GM21360 (cell line): ENCODE data around the gene KLRD1.
"Not testable (repeated sequence)": the region's sequence is repeated elsewhere in the genome, so short reads cannot be mapped to it uniquely, and the experiment has no call there.

Experiments
- ATAC-seq: cut with Tn5 transposase; IDR thresholded peaks from one replicate; pipeline ENCODE4 v1.9.1; 2021; ENCODE audit warnings: mild to moderate bottlenecking, moderate library complexity; ENCODE audit not compliant: unreplicated experiment

KLRD1 gene, protein sequence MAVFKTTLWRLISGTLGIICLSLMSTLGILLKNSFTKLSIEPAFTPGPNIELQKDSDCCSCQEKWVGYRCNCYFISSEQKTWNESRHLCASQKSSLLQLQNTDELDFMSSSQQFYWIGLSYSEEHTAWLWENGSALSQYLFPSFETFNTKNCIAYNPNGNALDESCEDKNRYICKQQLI

DNA sequence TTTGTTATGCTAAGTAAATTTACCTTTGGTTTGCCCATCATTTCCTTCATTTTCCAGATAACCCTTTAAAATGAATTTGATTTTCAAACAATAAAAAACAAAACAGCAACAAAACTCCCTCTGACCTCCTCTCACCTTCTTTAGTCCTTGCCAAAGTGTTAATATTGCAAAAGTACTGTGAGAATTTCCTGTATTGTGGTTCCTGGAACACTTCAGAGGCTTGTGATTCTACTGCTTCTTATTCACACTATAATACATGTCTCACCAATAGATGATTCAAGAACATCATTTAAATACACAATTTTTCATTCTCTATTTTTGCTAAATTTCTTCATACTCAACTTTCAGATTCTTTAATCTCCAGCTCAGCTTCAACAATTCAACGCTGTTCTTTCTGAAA is at the start of gene KLRD1:
Gene KLRD1, plus strand, starts transcription at position 241 of the 400 bp plus-strand sequence. CDS start 208 bp downstream, outside the sequence.
- ATAC-seq, result no peak

DNA sequence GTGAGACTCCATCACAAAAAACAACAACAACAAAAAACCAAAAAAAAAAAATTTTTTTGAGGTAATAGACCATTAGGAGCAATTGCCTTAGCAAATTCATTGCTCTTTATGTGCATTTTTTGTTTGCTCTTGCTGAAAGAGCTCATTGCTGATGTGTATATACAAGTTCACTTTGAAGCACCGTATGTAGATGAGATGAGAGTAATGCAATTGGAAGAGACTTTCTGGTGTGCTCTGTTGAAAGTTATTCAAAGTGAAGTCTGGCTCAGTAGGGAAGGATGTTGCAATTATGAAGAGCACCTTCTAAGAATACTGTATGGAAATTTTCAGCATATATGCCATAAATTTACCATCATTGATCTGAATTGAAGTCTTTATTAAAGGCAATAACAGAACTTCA is 46.7 kb upstream of the KLRD1 start:
- ATAC-seq, result no peak

DNA sequence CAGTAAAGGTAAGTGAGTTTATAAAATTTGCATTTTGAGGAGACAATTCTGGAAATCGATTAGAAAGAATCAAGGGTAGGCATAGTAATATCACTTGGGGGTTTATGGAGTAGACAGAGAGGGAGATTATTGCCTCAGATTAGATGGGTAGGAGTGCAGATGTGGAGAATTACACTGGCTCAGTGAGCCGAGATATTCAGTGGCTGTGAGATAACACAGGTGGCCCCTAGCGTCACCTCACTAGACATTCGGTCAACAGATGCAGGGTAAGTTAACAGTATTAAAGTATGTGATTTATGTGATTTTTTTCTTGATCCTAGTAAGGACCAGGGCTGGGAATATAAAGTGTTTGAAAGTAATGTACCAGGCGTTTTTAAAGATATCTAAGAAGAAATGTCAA is 39.6 kb upstream of the KLRD1 start:
- ATAC-seq, result no peak

DNA sequence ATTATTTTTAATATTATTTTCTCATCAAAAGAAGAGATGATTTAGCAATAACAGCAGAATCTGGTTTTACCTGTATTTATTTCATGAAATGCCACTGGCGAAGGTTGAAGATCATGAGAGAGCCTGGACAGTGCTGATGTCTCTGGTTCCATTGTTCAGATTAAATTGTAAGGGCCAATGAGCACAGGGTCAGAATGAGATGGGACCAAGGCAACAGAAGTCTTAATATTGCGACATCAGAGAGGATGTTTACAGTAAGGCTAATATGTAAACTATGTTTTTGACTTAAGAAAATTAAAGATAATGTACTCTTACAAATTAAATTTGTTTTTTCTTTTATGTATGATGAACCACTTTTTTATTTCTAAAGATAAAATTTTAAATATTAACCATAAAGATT is 35.2 kb upstream of the KLRD1 start:
- ATAC-seq, result no peak

DNA sequence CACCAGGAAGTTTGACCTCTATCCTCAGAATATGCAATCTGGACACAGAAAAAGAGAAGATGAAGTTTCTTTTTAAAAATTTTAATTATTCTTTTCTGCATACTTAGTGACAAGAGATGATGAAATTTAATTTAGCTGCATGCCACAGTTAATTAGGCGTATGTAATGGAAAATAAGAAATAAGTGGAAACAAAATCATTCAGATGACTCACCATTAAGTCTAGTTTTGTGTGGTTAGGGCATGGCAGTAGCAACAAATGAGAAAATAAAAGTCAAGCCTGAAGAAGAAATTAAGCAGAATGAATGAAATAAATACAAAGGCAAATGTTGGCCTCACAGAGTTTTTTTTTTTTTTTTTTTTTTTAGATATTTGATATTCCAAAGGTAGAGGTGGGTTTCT is 30.9 kb upstream of the KLRD1 start:
- ATAC-seq, result no peak

DNA sequence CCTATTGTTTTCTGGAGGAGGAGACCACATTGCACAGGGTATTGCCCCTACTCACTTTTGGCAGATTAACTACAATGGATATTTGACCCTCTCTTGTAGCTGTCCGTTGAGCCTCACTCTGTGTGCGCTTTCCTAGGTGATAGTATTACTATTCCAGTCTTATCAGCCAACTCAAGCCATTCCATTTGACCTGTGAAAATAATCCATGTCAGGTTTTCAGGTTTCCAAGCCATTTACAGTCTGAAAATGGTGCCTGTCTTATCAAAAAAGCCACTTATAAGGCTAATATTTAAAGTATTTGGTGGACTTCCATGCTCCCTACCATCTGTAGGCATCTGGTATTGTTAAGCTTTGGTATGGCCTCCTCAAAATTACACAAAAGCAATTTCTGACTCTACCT is 29.6 kb upstream of the KLRD1 start:
- ATAC-seq, result no peak

DNA sequence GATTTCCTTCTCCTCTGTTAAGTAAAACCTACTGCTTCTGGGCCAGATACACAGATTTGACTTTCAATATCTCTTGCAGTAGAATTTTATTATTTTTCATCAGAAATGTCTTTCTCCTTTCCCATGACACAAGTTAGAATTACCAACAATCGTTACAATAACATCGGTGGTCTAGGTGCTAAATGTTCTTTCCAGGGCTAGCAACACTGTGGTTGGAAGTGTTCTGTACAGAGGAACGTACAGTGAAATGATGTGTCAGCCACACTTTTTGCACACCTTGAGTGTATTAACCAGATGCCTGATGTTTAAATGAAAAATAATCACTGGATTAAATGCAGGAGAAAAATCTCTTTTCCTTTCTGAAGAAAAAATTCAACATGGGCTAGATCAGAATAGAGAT is 27.7 kb upstream of the KLRD1 start:
- no peak for ATAC-seq

DNA sequence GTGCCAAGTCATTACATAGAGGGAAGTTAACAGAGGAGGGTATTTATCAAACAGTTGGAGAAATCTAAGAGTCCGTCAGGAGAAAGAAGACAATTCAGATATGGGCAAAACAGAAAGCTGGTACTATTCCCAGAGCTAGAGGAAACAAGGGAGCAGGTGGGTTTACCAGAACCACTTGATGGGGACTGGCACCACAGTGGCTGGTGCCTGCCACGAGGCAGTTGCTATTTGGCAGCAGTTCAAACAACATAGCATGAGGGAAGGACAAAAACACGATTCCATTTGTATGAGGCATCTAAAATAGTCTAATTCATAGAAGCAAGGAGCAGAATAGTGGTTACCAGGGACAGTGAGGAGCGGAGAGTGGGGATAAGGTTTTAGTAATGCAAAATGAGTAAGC is 24.6 kb upstream of the KLRD1 start:
- no peak for ATAC-seq

DNA sequence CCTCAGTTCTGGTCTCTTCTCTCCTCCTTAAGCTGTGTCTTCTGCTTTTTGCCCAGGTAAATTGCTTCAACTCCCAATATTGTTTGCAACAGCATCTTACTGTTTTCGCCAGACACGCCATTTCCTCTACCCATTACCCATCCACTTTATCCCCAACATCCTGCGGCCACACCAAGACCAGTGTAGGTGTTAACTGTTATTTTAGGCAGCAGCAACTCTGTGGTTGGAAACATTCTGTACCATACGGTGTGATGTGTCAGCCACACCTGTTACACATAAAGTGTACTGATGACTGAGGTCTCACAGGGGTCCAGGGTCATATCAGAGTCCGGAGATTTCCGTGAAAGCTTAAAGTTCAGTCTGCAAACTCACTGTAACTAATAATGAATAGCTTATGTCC is 21.8 kb upstream of the KLRD1 start:
- ATAC-seq, result no peak

DNA sequence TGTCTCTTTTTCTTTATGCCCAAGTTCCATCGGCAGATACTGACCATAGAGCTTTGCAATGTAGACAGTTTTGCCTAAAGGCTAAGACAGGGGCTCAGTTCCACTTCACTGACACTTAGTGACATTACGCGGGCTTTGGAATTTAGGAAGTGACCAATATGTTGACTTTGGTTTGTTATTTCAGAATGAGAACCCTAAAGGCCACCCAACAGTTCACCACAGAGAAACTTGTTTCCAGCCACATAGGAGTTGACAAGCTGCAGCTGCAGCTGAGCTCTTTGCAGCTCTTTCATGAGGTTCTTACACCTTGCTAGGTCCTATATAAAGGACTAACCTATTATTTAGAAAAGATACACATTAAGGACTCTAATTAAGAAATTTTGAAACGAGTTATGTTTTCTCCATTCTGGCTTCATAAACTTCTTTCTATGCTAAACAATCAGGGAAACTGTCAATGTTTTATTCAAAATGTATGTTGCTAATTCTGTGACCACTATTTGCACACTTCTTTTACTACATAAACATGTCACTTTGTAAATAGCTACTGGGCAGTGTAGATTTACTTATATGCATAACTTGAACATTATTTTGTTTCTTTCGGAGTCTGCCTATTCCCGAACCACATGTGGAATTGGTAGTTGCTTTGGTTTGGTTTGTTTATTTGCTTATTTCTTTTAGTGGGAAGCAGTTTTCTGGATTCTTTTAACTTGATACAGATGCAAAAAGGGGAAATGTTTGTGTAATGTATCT is 18.5 kb upstream of the KLRD1 start:
- no peak for ATAC-seq

DNA sequence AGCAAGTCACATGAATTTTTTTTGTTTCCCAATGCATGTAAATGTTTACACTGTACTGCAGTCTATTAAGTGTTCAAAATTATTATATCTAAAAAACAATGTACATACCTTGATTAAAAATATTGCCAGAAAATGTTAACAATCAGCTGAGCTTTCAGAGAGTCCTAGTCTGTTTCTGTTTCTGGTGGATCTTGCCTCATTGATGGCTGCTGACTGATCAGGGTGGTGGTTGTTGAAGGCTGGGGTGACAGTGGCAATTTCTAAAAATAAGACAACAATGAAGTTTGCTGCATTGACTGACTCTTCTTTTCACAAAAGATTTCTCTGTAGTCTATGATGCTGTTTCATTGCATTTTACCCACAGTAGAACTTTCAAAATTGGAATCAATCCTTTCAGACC is 16.6 kb upstream of the KLRD1 start:
- no peak for ATAC-seq

DNA sequence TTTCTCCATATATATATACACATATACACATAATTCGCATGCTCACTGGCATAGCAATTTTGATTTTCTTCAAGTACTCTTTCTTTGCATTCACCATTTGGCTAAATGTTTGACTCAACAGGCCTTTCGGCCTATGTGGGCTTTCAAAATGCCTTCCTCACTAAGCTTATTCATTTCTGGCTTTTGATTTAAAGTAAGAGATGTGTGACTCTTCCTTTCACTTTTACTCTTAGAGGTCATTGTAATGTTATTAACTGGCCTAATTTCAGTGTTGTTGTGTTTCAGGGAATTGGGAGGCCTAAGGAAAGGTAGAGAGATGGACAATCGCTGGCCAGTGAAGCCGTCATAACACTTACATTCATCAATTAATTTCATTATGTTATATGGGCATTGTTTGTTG is 14.5 kb upstream of the KLRD1 start:
- ATAC-seq, result no peak

DNA sequence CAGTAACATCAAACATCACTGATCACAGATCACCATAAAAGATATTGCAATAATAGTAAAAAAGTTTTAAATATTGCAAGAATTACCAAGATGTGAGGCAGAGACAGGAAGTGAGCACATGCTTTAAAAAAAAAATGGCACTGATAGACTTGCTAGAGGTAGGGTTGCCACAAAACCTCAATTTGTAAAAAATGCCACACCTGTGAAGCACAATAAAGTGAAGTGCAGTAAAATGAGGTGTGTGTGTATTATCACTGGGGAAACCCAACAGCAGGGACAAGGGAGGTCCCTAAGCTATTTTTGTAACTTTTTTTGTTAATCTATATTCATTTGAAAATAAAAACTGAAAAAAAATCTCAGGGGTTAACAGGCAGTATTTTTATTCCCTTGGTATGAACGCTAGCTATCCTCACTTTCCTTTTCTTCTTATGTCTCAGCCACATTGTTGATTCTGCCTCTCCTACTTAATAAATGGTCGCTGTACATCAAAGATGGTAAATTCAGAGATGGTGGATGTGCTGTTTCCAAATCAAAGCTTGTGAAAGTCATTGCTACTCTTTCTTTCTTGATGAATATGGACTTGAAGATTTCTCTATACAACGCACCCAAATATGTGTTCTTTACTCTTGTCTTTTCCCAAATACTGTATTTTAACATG is 14.0 kb upstream of the KLRD1 start:
- ATAC-seq, result no peak

DNA sequence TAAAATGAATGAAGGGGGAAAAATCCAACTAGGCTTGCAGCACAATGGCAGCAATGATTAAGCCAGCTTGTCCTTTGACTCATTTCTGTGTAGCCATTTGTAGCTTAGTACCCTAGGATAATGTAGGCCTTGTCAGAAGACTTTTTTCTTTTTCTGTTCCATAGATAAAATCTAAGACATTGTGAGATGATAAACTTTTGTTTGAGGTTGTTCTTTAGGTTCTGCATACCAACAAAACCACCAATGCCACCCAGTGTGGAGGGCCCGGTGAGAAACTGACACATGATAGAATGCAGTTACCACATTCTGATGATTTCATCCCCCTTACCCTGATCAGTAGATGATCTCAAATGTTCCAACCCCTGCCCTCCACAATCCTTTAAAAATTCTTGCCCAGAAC is 6.6 kb upstream of the KLRD1 start:
- ATAC-seq, result no peak

DNA sequence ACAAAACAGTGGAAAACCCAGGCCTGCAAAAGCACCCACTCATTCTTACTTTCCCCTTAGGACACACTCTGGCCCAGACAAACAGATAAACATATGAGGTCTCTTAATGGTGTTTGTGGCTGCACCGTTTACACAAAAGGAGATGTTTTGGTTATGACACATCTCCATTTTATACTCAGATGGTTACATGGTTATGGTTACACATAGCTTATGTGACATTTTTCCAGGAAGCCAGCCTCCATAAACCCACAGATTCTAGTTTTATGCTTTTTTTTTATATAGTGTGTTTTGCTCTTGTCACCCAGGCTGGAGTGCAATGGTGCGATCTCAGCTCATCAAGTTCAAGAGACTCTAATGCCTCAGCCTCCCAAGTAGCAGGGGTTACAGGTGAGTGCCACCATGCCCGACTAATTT is 3.5 kb upstream of the KLRD1 start:
- no peak for ATAC-seq

DNA sequence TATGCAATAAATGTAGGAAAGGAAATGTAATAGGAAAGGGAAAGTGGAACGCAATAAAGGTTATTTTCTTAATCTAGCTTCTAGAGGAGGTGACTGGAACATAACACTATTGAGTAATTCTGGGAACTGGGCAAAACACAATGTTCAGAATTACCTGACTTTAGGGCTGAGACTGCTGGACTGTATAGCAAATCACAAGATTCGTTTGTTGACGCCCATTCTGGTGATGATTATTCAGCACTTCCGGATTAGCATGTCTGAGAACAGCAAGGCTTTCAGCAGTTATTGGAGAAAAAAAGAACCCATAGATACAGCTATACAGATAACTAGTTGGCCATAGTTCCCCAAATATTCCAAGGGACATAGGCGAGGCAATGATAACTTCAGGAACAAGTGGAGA is 2.3 kb upstream of the KLRD1 start:
- no peak for ATAC-seq

DNA sequence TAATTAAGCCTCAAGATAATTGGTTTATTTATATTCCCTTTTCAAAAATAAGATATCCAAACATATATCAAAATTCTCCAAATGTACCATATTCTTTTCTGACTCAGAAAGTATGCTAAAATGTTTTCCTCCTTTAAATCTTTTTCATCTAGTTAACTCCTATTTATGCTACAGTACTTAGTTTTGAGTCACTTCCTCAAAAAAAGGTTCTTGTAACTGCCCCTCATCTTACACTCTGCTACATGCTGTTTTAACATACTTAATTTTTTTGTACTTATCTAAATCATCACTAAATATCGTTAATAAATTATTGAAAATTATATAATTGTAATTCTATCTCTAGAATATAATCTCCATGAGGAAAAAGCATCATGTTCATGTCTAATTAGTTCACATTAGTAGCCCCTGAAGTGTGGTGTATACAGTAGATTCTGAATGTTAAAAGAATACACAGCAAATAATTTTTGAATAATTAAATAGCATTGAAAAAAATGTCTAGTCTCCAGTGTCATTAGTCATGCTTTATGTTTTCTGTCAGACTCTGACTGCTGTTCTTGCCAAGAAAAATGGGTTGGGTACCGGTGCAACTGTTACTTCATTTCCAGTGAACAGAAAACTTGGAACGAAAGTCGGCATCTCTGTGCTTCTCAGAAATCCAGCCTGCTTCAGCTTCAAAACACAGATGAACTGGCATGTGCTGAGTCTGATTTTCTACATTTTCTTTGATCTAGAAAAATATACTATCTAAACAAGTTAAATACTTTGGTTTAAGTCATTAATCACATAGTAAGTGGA is 3.5 kb downstream of the KLRD1 start:
- ATAC-seq, result no peak

DNA sequence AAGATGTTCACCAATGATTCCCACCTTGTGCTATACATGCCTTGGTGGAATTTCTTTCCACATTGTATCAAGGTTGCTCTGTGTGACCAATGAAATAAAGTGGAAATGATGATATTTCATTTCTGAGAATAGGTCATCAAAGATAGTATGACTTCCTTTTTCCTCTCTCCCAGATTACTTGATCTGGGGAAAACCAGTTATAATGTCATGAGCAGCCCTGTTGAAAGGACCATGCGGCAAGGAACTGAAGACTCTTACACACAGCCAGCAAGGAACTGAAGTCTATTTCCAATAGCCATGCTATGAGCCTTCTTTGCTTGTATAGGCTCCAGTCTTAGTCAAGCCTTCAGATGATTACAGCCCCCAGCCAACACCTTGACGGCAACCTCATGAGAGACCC is 11.7 kb downstream of the KLRD1 start:
- ATAC-seq, result no peak

DNA sequence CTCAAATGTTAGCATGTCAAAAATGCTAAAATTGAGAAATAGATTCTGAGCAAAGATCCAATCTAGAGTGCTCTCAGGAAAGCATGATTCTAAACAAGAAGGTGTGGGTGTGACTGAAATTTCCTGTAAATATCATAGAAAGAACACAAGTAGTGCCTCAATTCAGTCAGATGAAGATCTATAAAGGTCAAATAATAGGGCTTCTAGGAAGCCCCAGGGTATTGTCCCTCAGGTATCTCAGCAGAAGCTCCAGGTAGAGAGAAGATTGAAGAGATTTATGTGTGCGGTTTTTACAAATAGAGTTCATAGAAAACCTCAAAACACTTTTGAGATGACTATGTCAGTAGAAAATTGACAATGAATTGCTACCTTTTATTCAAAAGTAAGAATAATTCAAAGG is 13.0 kb downstream of the KLRD1 start:
- no peak for ATAC-seq

DNA sequence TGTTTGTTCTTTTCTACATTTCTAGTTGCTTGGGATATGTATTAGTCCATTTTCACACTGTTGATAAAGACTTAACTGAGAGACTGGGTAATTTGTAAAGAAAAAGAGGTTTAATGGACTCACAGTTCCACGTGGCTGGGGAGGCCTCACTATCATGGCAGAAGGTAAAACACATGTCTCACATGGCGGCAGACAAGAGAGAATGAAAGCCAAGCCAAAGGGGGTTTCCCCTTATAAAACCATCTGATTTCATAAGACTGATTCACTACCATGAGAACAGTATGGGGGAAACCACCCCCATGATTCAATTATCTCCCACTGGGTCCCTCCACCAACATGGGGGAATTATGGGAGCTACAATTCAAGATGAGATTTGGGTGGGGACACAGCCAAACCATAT is 21.0 kb downstream of the KLRD1 start:
- not testable (repeated sequence) for ATAC-seq

DNA sequence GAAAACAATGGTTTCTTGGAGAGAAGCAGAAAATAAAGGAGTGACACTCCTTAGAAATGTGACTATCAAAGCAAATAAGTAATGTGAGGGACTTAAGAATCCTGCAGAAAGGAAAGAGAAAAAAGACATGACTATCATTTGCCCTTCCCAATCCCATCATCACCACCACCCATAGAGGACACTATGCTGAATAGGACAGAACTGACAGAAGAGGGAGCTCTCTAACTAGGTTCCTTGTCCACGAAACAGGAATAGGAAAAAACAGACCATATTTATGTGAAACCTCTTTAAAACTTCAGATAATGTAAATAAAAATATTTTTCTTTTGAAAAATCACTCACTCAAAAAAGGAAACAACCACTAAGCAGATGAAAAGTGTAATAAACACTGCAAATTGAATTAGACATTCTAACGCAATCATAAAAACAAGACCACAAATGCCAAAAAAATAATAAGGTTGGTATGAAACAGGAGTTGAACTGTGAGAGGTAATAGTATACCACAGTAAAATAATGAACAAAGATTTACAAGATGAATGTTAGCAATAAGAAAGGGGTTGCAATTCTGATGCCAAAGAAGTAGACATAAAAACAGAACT is 24.1 kb downstream of the KLRD1 start:
- ATAC-seq, result no peak
